HG03354 (cell line): ENCODE measurements around the gene MLIP.
"Not testable (repeated sequence)": the region's sequence is repeated elsewhere in the genome, so short reads cannot be mapped to it uniquely, and the experiment has no call there.

ENCODE experiments used
- ATAC-seq: cut with Tn5 transposase; IDR thresholded peaks from one replicate; pipeline ENCODE4 v1.9.1; 2021; ENCODE audit warnings: mild to moderate bottlenecking; ENCODE audit not compliant: unreplicated experiment, poor library complexity, severe bottlenecking

Gene MLIP

GRCh38 chr6:54204921-54205591 lies 93.8 kb downstream of the MLIP start:
- no peak for ATAC-seq

- no peak for ATAC-seq
Measured at GRCh38 chr6:54206510-54206909, 95.3 kb downstream of the MLIP start.

- ATAC-seq, result not testable (repeated sequence)
Measured at GRCh38 chr6:54209983-54210382, 98.7 kb downstream of the MLIP start.

GRCh38 chr6:54214286-54214685 lies 103.0 kb downstream of the MLIP start:
- ATAC-seq, result no peak

GRCh38 chr6:54216336-54216735 lies 105.1 kb downstream of the MLIP start:
- no peak for ATAC-seq

- ATAC-seq, result peak; percentile 52
Measured at GRCh38 chr6:54217018-54217417, 105.8 kb downstream of the MLIP start.

GRCh38 chr6:54222217-54222616 lies 111.0 kb downstream of the MLIP start:
- no peak for ATAC-seq

- ATAC-seq, result no peak
Measured at GRCh38 chr6:54232703-54233102, 121.5 kb downstream of the MLIP start.

GRCh38 chr6:54234539-54234938 lies 123.3 kb downstream of the MLIP start:
- ATAC-seq, result no peak

GRCh38 chr6:54236984-54237383 lies 125.7 kb downstream of the MLIP start:
- ATAC-seq, result no peak

GRCh38 chr6:54238396-54238795 lies 127.2 kb downstream of the MLIP start:
- ATAC-seq, result no peak

- ATAC-seq, result no peak
Measured at GRCh38 chr6:54243699-54244098, 132.5 kb downstream of the MLIP start.

- no peak for ATAC-seq
Measured at GRCh38 chr6:54244430-54244829, 133.2 kb downstream of the MLIP start.

- ATAC-seq, result no peak
Measured at GRCh38 chr6:54245265-54245664, 134.0 kb downstream of the MLIP start.

- ATAC-seq, result no peak
Measured at GRCh38 chr6:54248319-54248718, 137.1 kb downstream of the MLIP start.

GRCh38 chr6:54248994-54249393 lies 137.8 kb downstream of the MLIP start:
- peak; percentile 71 for ATAC-seq

GRCh38 chr6:54249812-54250211 lies 138.6 kb downstream of the MLIP start:
- ATAC-seq, result not testable (repeated sequence)

- no peak for ATAC-seq
Measured at GRCh38 chr6:54252496-54252895, 141.3 kb downstream of the MLIP start.

- no peak for ATAC-seq
Measured at GRCh38 chr6:54252916-54253315, 141.7 kb downstream of the MLIP start.

- ATAC-seq, result no peak
Measured at GRCh38 chr6:54254886-54255285, 143.6 kb downstream of the MLIP start.

- ATAC-seq, result no peak
Measured at GRCh38 chr6:54255886-54256285, 144.6 kb downstream of the MLIP start.

GRCh38 chr6:54260025-54260424 lies 148.8 kb downstream of the MLIP start:
- ATAC-seq, result no peak
